Measurements from ENCODE around the gene LMX1A.

LMX1A gene

GRCh38 chr1:165204548-165204947, 152.0 kb downstream of the LMX1A start:
- no peaks in the 10 kb centered on the region for H3K79me2 ChIP-seq (ENCODE audit: control insufficient read depth, insufficient read depth, low read length, poor library complexity)
- no peak overlapping the region for H3K4ac ChIP-seq (ENCODE audit: low read depth, low read length)
- H3K4me2 ChIP-seq (ENCODE audit: low read length) = no peak overlapping the region
- no peaks in the 10 kb centered on the region for H3K36me3 ChIP-seq (ENCODE audit: control insufficient read depth in 1 of 2, insufficient read depth in 2 of 2, low read length in 2 of 2)
- H2AK5ac ChIP-seq (ENCODE audit: low read length) = no peak overlapping the region
- no peaks in the 10 kb centered on the region for H3K4me1 ChIP-seq (ENCODE audit: control insufficient read depth in 1 of 2, insufficient read depth in 2 of 2, low read length in 2 of 2)
- H3K9me3 ChIP-seq (ENCODE audit: insufficient read depth, low read depth, low read length) = no peaks in the 10 kb centered on the region
- no peak overlapping the region for H2BK5ac ChIP-seq (ENCODE audit: low read depth, low read length, poor library complexity)
- H2AFZ ChIP-seq (ENCODE audit: insufficient read depth, low read length, poor library complexity) = no peak overlapping the region
- DNase-seq = no peak
- H2BK120ac ChIP-seq (ENCODE audit: insufficient read depth, low read length, poor library complexity) = no peak overlapping the region
- no peak overlapping the region for H3K23ac ChIP-seq (ENCODE audit: low read length)
- no peak overlapping the region for H3K9ac ChIP-seq (ENCODE audit: low read length)
- no peak overlapping the region for H3K18ac ChIP-seq (ENCODE audit: low read length)
- no peak overlapping the region for H4K8ac ChIP-seq (ENCODE audit: low read depth, low read length)
- H2BK12ac ChIP-seq (ENCODE audit: low read length) = no peak overlapping the region
- no CpG with 5 or more reads among the region's 1 CpG for WGBS (ENCODE audit: extremely low coverage, insufficient coverage, insufficient read length)
- H4K12ac ChIP-seq (ENCODE audit: low read depth, low read length) = no peak overlapping the region
- no peak overlapping the region for H3K27ac ChIP-seq (ENCODE audit: low read depth, low read length)
- H3K4me3 ChIP-seq (ENCODE audit: low read depth, low read length) = no peak overlapping the region
- no peaks in the 10 kb centered on the region for H3K27me3 ChIP-seq (ENCODE audit: insufficient read depth, low read length)
- H4K91ac ChIP-seq (ENCODE audit: low read depth, low read length) = no peak overlapping the region
- no peaks in the 10 kb centered on the region for H3K79me1 ChIP-seq (ENCODE audit: low read length)
- H3K14ac ChIP-seq (ENCODE audit: low read length) = no peak overlapping the region

- Histone ChIP-seq H3K18ac (ENCODE audit: low read length) (no peak overlapping the region), H4K12ac (ENCODE audit: low read depth, low read length) (no peak overlapping the region), H3K4me2 (ENCODE audit: low read length) (no peak overlapping the region), H3K27me3 (ENCODE audit: insufficient read depth, low read length) (no peaks in the 10 kb centered on the region), H3K14ac (ENCODE audit: low read length) (no peak overlapping the region), H3K4ac (ENCODE audit: low read depth, low read length) (no peak overlapping the region), H2AFZ (ENCODE audit: insufficient read depth, low read length, poor library complexity) (no peak overlapping the region), H3K27ac (ENCODE audit: low read depth, low read length) (no peak overlapping the region), H3K23ac (ENCODE audit: low read length) (no peak overlapping the region), H2BK12ac (ENCODE audit: low read length) (no peak overlapping the region), H3K36me3 (ENCODE audit: control insufficient read depth in 1 of 2, insufficient read depth in 2 of 2, low read length in 2 of 2) (no peaks in the 10 kb centered on the region), H3K9ac (ENCODE audit: low read length) (no peak overlapping the region), H4K8ac (ENCODE audit: low read depth, low read length) (no peak overlapping the region), H3K79me2 (ENCODE audit: control insufficient read depth, insufficient read depth, low read length, poor library complexity) (peaks cover 2% of the 10 kb centered on the region), H2BK120ac (ENCODE audit: insufficient read depth, low read length, poor library complexity) (no peak overlapping the region), H4K91ac (ENCODE audit: low read depth, low read length) (no peak overlapping the region), H2BK5ac (ENCODE audit: low read depth, low read length, poor library complexity) (no peak overlapping the region), H3K79me1 (ENCODE audit: low read length) (no peaks in the 10 kb centered on the region), H3K9me3 (ENCODE audit: insufficient read depth, low read depth, low read length) (peaks cover 2% of the 10 kb centered on the region), H2AK5ac (ENCODE audit: low read length) (no peak overlapping the region), H3K4me1 (ENCODE audit: control insufficient read depth in 1 of 2, insufficient read depth in 2 of 2, low read length in 2 of 2) (no peaks in the 10 kb centered on the region), H3K4me3 (ENCODE audit: low read depth, low read length) (no peak overlapping the region)
- no peak for DNase-seq
- WGBS (ENCODE audit: extremely low coverage, insufficient coverage, insufficient read length) = no CpG with 5 or more reads among the region's 4 CpGs
Measured at GRCh38 chr1:165191087-165191486, 165.4 kb downstream of the LMX1A start.

GRCh38 chr1:165189913-165190312, 166.6 kb downstream of the LMX1A start:
- no peak overlapping the region for H4K91ac ChIP-seq (ENCODE audit: low read depth, low read length)
- peaks cover 2% of the 10 kb centered on the region for H3K79me2 ChIP-seq (ENCODE audit: control insufficient read depth, insufficient read depth, low read length, poor library complexity)
- no peak overlapping the region for H3K4me3 ChIP-seq (ENCODE audit: low read depth, low read length)
- H3K14ac ChIP-seq (ENCODE audit: low read length) = no peak overlapping the region
- no peak overlapping the region for H3K9ac ChIP-seq (ENCODE audit: low read length)
- no CpG with 5 or more reads among the region's 4 CpGs for WGBS (ENCODE audit: extremely low coverage, insufficient coverage, insufficient read length)
- no peak overlapping the region for H4K8ac ChIP-seq (ENCODE audit: low read depth, low read length)
- H3K9me3 ChIP-seq (ENCODE audit: insufficient read depth, low read depth, low read length) = peaks cover 2% of the 10 kb centered on the region
- H3K4me1 ChIP-seq (ENCODE audit: control insufficient read depth in 1 of 2, insufficient read depth in 2 of 2, low read length in 2 of 2) = no peaks in the 10 kb centered on the region
- no peak overlapping the region for H2BK120ac ChIP-seq (ENCODE audit: insufficient read depth, low read length, poor library complexity)
- H3K4me2 ChIP-seq (ENCODE audit: low read length) = no peak overlapping the region
- H2BK5ac ChIP-seq (ENCODE audit: low read depth, low read length, poor library complexity) = no peak overlapping the region
- no peaks in the 10 kb centered on the region for H3K36me3 ChIP-seq (ENCODE audit: control insufficient read depth in 1 of 2, insufficient read depth in 2 of 2, low read length in 2 of 2)
- no peak overlapping the region for H4K12ac ChIP-seq (ENCODE audit: low read depth, low read length)
- H2BK12ac ChIP-seq (ENCODE audit: low read length) = no peak overlapping the region
- DNase-seq = no peak
- H3K18ac ChIP-seq (ENCODE audit: low read length) = no peak overlapping the region
- no peak overlapping the region for H3K23ac ChIP-seq (ENCODE audit: low read length)
- no peak overlapping the region for H2AK5ac ChIP-seq (ENCODE audit: low read length)
- no peak overlapping the region for H3K27ac ChIP-seq (ENCODE audit: low read depth, low read length)
- no peak overlapping the region for H3K4ac ChIP-seq (ENCODE audit: low read depth, low read length)
- no peak overlapping the region for H2AFZ ChIP-seq (ENCODE audit: insufficient read depth, low read length, poor library complexity)
- H3K27me3 ChIP-seq (ENCODE audit: insufficient read depth, low read length) = no peaks in the 10 kb centered on the region
- no peaks in the 10 kb centered on the region for H3K79me1 ChIP-seq (ENCODE audit: low read length)

GRCh38 chr1:165189011-165189410, 167.5 kb downstream of the LMX1A start:
- Histone ChIP-seq H4K8ac (ENCODE audit: low read depth, low read length) (no peak overlapping the region), H3K27me3 (ENCODE audit: insufficient read depth, low read length) (no peaks in the 10 kb centered on the region), H3K4me2 (ENCODE audit: low read length) (no peak overlapping the region), H2BK120ac (ENCODE audit: insufficient read depth, low read length, poor library complexity) (no peak overlapping the region), H3K9ac (ENCODE audit: low read length) (no peak overlapping the region), H3K4ac (ENCODE audit: low read depth, low read length) (no peak overlapping the region), H3K36me3 (ENCODE audit: control insufficient read depth in 1 of 2, insufficient read depth in 2 of 2, low read length in 2 of 2) (no peaks in the 10 kb centered on the region), H3K18ac (ENCODE audit: low read length) (no peak overlapping the region), H4K12ac (ENCODE audit: low read depth, low read length) (no peak overlapping the region), H3K14ac (ENCODE audit: low read length) (no peak overlapping the region), H3K79me1 (ENCODE audit: low read length) (no peaks in the 10 kb centered on the region), H3K4me3 (ENCODE audit: low read depth, low read length) (no peak overlapping the region), H3K9me3 (ENCODE audit: insufficient read depth, low read depth, low read length) (peaks cover 4% of the 10 kb centered on the region), H3K27ac (ENCODE audit: low read depth, low read length) (no peak overlapping the region), H3K79me2 (ENCODE audit: control insufficient read depth, insufficient read depth, low read length, poor library complexity) (peaks cover under 1% of the 10 kb centered on the region), H3K23ac (ENCODE audit: low read length) (no peak overlapping the region), H4K91ac (ENCODE audit: low read depth, low read length) (no peak overlapping the region), H2AFZ (ENCODE audit: insufficient read depth, low read length, poor library complexity) (no peak overlapping the region), H2BK5ac (ENCODE audit: low read depth, low read length, poor library complexity) (no peak overlapping the region), H3K4me1 (ENCODE audit: control insufficient read depth in 1 of 2, insufficient read depth in 2 of 2, low read length in 2 of 2) (no peaks in the 10 kb centered on the region), H2AK5ac (ENCODE audit: low read length) (no peak overlapping the region), H2BK12ac (ENCODE audit: low read length) (no peak overlapping the region)
- no CpG with 5 or more reads among the region's 2 CpGs for WGBS (ENCODE audit: extremely low coverage, insufficient coverage, insufficient read length)
- no peak for DNase-seq

Measured in trophoblast cell (in vitro differentiated cells and primary cell).